HepG2 (cell line): ENCODE measurements around the gene NTN3. TPM values are rescaled to one million over a fixed set of nuclear protein-coding genes. Genes with fewer than 3 reads are reported as not detected.

Experiments used
- CENPT ChIP-seq: sonication (generic); formaldehyde crosslinking; IDR thresholded peaks from 2 replicates; pipeline ENCODE4 v1.8.0; 2022; ENCODE audit warnings: low read depth, mild to moderate bottlenecking, moderate library complexity, missing genetic modification reagents
- FOXP1 ChIP-seq, 2 experiments: fragments of 450-650 bp in 1 of 2; IDR thresholded peaks; 2 replicates each; pipeline ENCODE4 v1.6.1; 2017 to 2018; ENCODE audit warnings: antibody characterized with exemption in 1 of 2
- ISX ChIP-seq: sonication (generic); formaldehyde crosslinking; conservative IDR thresholded peaks from 2 replicates; pipeline ENCODE4 v1.5.0; 2020; ENCODE audit warnings: missing genetic modification reagents
- NFE2L2 ChIP-seq: fragments of 150-350 bp; IDR thresholded peaks from 2 replicates; pipeline ENCODE4 v1.6.1; 2014; ENCODE audit warnings: low read length
- PHF5A ChIP-seq: IDR thresholded peaks from one replicate; pipeline ENCODE4 v1.6.1; 2018; ENCODE audit warnings: low read depth, missing genetic modification reagents; ENCODE audit not compliant: unreplicated experiment
- SOX5 ChIP-seq: IDR thresholded peaks from 2 replicates; pipeline ENCODE4 v1.6.1; 2016; ENCODE audit warnings: borderline replicate concordance
- YEATS2 ChIP-seq: sonication (generic); formaldehyde crosslinking; IDR thresholded peaks from 2 replicates; pipeline ENCODE4 v1.4.0; 2020; ENCODE audit warnings: missing genetic modification reagents, borderline replicate concordance
- ZNF331 ChIP-seq: sonication (generic); formaldehyde crosslinking; IDR thresholded peaks from 2 replicates; pipeline ENCODE4 v1.4.0; 2020; ENCODE audit warnings: missing genetic modification reagents
- ZNF33A ChIP-seq: sonication (generic); formaldehyde crosslinking; IDR thresholded peaks from 2 replicates; pipeline ENCODE4 v1.5.1; 2020; ENCODE audit warnings: missing genetic modification reagents, mild to moderate bottlenecking, moderate library complexity, borderline replicate concordance
- ZNF354B ChIP-seq: sonication (generic); formaldehyde crosslinking; IDR thresholded peaks from 2 replicates; pipeline ENCODE4 v1.8.0; 2022; ENCODE audit warnings: mild to moderate bottlenecking, missing genetic modification reagents
- ZNF746 ChIP-seq: sonication (generic); formaldehyde crosslinking; IDR thresholded peaks from 2 replicates; pipeline ENCODE4 v1.8.0; 2022; ENCODE audit warnings: mild to moderate bottlenecking, missing genetic modification reagents
- polyA plus RNA-seq, 8 experiments: library from polyadenylated mRNA; depleted of rRNA in 3 of 8; stranded (reverse) in 7 of 8; unstranded in 1 of 8; fragments of >200 nt; fragmentation: Illumina TruSeq in 4 of 8; extraction: Trizol in 4 of 8; gene quantifications; 2 replicates each; pipeline versions ENCODE4 v1.2.1 to v1.2.3, GENCODE V29; 2011 to 2016; ENCODE audit warnings: low read depth in 4 of 8, missing spikeins in 1 of 8, mixed read lengths in 1 of 8; ENCODE audit not compliant: insufficient read depth in 1 of 8
- total RNA-seq, 5 experiments: library from RNA; depleted of rRNA; stranded (reverse); fragments of >200 nt; fragmentation: Illumina TruSeq; extraction: Trizol; gene quantifications; 2 replicates each; pipeline ENCODE4 v1.2.3, GENCODE V29; 2016; ENCODE audit warnings: low read depth in 1 of 5
- TF ChIP-seq, protein P1 (sequence below): sonication (generic); formaldehyde crosslinking; IDR thresholded peaks from 2 replicates; pipeline ENCODE4 v1.4.0; 2020; ENCODE audit warnings: mild to moderate bottlenecking, missing genetic modification reagents
- TF ChIP-seq, protein P2 (sequence below), 2 experiments: sonication (generic) in 1 of 2; formaldehyde crosslinking in 1 of 2; IDR thresholded peaks; 2 replicates each; pipeline versions ENCODE4 v1.6.1 to v1.9.0; 2014 to 2022; ENCODE audit warnings: antibody characterized with exemption in 1 of 2, borderline replicate concordance in 1 of 2, inconsistent platforms in 1 of 2, low read depth in 1 of 2, missing genetic modification reagents in 1 of 2
- TF ChIP-seq, protein P3 (sequence below): sonication (generic); formaldehyde crosslinking; IDR thresholded peaks from 2 replicates; pipeline ENCODE4 v1.4.0; 2020; ENCODE audit warnings: missing genetic modification reagents, borderline replicate concordance
- TF ChIP-seq, protein P4 (sequence below): sonication (generic); formaldehyde crosslinking; IDR thresholded peaks from 2 replicates; pipeline ENCODE4 v1.4.0; 2020; ENCODE audit warnings: missing genetic modification reagents, borderline replicate concordance
- TF ChIP-seq, protein P5 (sequence below): sonication (generic); formaldehyde crosslinking; IDR thresholded peaks from 2 replicates; pipeline ENCODE4 v1.4.0; 2020; ENCODE audit warnings: missing genetic modification reagents

Gene NTN3
- total and polyA plus RNA-seq, 2 of the 13 experiments (the other 11 are each of a cell fraction or from before 2014, with no cell fraction given), result 0.09 to 0.20 TPM

- TF ChIP-seq SOX5 (CRISPR knock-in tag) (peak; percentile 43; the same call in 1 of the 2 replicates), ISX (CRISPR knock-in tag) (no peak), PHF5A (CRISPR knock-in tag) (no peak), CENPT (CRISPR knock-in tag) (no peak), ZNF746 (CRISPR knock-in tag) (no peak), NFE2L2 (no peak), ZNF331 (no peak), ZNF33A (CRISPR knock-in tag) (no peak), YEATS2 (CRISPR knock-in tag) (peak; percentile 59), FOXP1 (IDR thresholded peaks at IDR 0.05) (no peak), FOXP1 (CRISPR knock-in tag; IDR thresholded peaks at IDR 0.05) (no peak), ZNF354B (CRISPR knock-in tag) (no peak)
- TF ChIP-seq, protein P1, sequence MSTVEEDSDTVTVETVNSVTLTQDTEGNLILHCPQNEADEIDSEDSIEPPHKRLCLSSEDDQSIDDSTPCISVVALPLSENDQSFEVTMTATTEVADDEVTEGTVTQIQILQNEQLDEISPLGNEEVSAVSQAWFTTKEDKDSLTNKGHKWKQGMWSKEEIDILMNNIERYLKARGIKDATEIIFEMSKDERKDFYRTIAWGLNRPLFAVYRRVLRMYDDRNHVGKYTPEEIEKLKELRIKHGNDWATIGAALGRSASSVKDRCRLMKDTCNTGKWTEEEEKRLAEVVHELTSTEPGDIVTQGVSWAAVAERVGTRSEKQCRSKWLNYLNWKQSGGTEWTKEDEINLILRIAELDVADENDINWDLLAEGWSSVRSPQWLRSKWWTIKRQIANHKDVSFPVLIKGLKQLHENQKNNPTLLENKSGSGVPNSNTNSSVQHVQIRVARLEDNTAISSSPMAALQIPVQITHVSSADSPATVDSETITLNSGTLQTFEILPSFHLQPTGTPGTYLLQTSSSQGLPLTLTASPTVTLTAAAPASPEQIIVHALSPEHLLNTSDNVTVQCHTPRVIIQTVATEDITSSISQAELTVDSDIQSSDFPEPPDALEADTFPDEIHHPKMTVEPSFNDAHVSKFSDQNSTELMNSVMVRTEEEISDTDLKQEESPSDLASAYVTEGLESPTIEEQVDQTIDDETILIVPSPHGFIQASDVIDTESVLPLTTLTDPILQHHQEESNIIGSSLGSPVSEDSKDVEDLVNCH (CRISPR knock-in tag), result no peak
- TF ChIP-seq, protein P2, sequence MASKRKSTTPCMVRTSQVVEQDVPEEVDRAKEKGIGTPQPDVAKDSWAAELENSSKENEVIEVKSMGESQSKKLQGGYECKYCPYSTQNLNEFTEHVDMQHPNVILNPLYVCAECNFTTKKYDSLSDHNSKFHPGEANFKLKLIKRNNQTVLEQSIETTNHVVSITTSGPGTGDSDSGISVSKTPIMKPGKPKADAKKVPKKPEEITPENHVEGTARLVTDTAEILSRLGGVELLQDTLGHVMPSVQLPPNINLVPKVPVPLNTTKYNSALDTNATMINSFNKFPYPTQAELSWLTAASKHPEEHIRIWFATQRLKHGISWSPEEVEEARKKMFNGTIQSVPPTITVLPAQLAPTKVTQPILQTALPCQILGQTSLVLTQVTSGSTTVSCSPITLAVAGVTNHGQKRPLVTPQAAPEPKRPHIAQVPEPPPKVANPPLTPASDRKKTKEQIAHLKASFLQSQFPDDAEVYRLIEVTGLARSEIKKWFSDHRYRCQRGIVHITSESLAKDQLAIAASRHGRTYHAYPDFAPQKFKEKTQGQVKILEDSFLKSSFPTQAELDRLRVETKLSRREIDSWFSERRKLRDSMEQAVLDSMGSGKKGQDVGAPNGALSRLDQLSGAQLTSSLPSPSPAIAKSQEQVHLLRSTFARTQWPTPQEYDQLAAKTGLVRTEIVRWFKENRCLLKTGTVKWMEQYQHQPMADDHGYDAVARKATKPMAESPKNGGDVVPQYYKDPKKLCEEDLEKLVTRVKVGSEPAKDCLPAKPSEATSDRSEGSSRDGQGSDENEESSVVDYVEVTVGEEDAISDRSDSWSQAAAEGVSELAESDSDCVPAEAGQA (IDR thresholded peaks at IDR 0.05; ENCODE audit: low read depth), result 0 out of 2 replicates have a peak, but pooled peaks have one; percentile 32
- TF ChIP-seq, protein P2 (CRISPR knock-in tag; IDR thresholded peaks at IDR 0.05; ENCODE audit: borderline replicate concordance), result no peak
- TF ChIP-seq, protein P3, sequence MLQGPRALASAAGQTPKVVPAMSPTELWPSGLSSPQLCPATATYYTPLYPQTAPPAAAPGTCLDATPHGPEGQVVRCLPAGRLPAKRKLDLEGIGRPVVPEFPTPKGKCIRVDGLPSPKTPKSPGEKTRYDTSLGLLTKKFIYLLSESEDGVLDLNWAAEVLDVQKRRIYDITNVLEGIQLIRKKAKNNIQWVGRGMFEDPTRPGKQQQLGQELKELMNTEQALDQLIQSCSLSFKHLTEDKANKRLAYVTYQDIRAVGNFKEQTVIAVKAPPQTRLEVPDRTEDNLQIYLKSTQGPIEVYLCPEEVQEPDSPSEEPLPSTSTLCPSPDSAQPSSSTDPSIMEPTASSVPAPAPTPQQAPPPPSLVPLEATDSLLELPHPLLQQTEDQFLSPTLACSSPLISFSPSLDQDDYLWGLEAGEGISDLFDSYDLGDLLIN (CRISPR knock-in tag), result no peak
- TF ChIP-seq, protein P4, sequence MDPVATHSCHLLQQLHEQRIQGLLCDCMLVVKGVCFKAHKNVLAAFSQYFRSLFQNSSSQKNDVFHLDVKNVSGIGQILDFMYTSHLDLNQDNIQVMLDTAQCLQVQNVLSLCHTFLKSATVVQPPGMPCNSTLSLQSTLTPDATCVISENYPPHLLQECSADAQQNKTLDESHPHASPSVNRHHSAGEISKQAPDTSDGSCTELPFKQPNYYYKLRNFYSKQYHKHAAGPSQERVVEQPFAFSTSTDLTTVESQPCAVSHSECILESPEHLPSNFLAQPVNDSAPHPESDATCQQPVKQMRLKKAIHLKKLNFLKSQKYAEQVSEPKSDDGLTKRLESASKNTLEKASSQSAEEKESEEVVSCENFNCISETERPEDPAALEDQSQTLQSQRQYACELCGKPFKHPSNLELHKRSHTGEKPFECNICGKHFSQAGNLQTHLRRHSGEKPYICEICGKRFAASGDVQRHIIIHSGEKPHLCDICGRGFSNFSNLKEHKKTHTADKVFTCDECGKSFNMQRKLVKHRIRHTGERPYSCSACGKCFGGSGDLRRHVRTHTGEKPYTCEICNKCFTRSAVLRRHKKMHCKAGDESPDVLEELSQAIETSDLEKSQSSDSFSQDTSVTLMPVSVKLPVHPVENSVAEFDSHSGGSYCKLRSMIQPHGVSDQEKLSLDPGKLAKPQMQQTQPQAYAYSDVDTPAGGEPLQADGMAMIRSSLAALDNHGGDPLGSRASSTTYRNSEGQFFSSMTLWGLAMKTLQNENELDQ (CRISPR knock-in tag), result no peak
- TF ChIP-seq, protein P5, sequence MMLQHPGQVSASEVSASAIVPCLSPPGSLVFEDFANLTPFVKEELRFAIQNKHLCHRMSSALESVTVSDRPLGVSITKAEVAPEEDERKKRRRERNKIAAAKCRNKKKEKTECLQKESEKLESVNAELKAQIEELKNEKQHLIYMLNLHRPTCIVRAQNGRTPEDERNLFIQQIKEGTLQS (CRISPR knock-in tag), result peak; percentile 14; the same call in 1 of the 2 replicates
These were observed 49.1 kb downstream of the NTN3 start, which contains the start of gene AMDHD2 (continued) for GRCh38 chr16:2520097-2520783.
